CD4-positive, alpha-beta T cell treated with Interleukin-10 for 1 hour (primary cell): ENCODE data around the gene MAGEA3.
"Not testable (repeated sequence)": the region's sequence is repeated elsewhere in the genome, so short reads cannot be mapped to it uniquely, and the experiment has no call there.

ENCODE experiments used
- DNase-seq: peaks from one replicate; pipeline ENCODE4 v3.0.0-alpha.2; 2020

The MAGEA3 gene

GRCh38 chrX:152697952-152698931 lies at the start of gene MAGEA3:
Gene MAGEA3 (plus strand): TSS chrX:152698794. CDS start chrX:152700833, 2,039 bp downstream.
- DNase-seq = not testable (repeated sequence)

GRCh38 chrX:152652060-152652459 lies 46.5 kb upstream of the MAGEA3 start:
- DNase-seq = no peak

GRCh38 chrX:152652467-152652866 lies 46.1 kb upstream of the MAGEA3 start:
- no peak for DNase-seq

- DNase-seq = no peak
Measured at GRCh38 chrX:152656087-152656486, 42.5 kb upstream of the MAGEA3 start.

- DNase-seq = no peak
Measured at GRCh38 chrX:152656890-152657289, 41.7 kb upstream of the MAGEA3 start.

- no peak for DNase-seq
Measured at GRCh38 chrX:152658302-152658701, 40.3 kb upstream of the MAGEA3 start.

GRCh38 chrX:152663086-152663485 lies 35.5 kb upstream of the MAGEA3 start:
- DNase-seq = no peak

- no peak for DNase-seq
Measured at GRCh38 chrX:152674135-152674534, 24.5 kb upstream of the MAGEA3 start.

- not testable (repeated sequence) for DNase-seq
Measured at GRCh38 chrX:152674652-152675051, 23.9 kb upstream of the MAGEA3 start.

GRCh38 chrX:152681012-152681411 lies 17.6 kb upstream of the MAGEA3 start:
- DNase-seq = not testable (repeated sequence)

- not testable (repeated sequence) for DNase-seq
Measured at GRCh38 chrX:152700390-152700789, 1.8 kb downstream of the MAGEA3 start.

- DNase-seq = not testable (repeated sequence)
Measured at GRCh38 chrX:152706500-152706899, 7.9 kb downstream of the MAGEA3 start.

GRCh38 chrX:152709173-152709572 lies 10.6 kb downstream of the MAGEA3 start, which contains the start of gene CSAG2:
Gene CSAG2 (minus strand): TSS chrX:152709273. CDS start chrX:152709112, 161 bp downstream.
- not testable (repeated sequence) for DNase-seq

- not testable (repeated sequence) for DNase-seq
Measured at GRCh38 chrX:152713195-152713594, 14.6 kb downstream of the MAGEA3 start.

GRCh38 chrX:152713815-152714787 lies 15.5 kb downstream of the MAGEA3 start, which contains the start of gene MAGEA2B:
Gene MAGEA2B (plus strand): TSS chrX:152714628. CDS start chrX:152717107, 2,479 bp downstream.
- not testable (repeated sequence) for DNase-seq

- DNase-seq = no peak
Measured at GRCh38 chrX:152725409-152725808, 26.8 kb downstream of the MAGEA3 start.

- DNase-seq = no peak
Measured at GRCh38 chrX:152733261-152733975, 34.8 kb downstream of the MAGEA3 start, which contains the start of the genes CSAG1 and MAGEA12. Gene CSAG1 (minus strand): TSS chrX:152733721. CDS start chrX:152732460, 1,261 bp downstream. Gene MAGEA12 (plus strand): TSS chrX:152733757. CDS start chrX:152736162, 2,405 bp downstream.

- DNase-seq = not testable (repeated sequence)
Measured at GRCh38 chrX:152734143-152734858, 35.7 kb downstream of the MAGEA3 start.

GRCh38 chrX:152735101-152735500 lies 36.5 kb downstream of the MAGEA3 start:
- DNase-seq = no peak

- DNase-seq = no peak
Measured at GRCh38 chrX:152735860-152736511, 37.4 kb downstream of the MAGEA3 start.

- not testable (repeated sequence) for DNase-seq
Measured at GRCh38 chrX:152736528-152736927, 37.9 kb downstream of the MAGEA3 start.
